Measurements from ENCODE around the gene C10orf95.

- TF ChIP-seq CTCF (conservative IDR thresholded peaks at IDR 0.05; ENCODE audit: low read length) (no peak), EZH2phosphoT487 (IDR thresholded peaks at IDR 0.05; ENCODE audit: borderline replicate concordance) (no peak)
Measured at GRCh38 chr10:102473445-102474331, 22.3 kb upstream of the C10orf95 start.
